Right lobe of liver (tissue), 6 donors: ENCODE data around the gene CACNA1B. TPM values are rescaled to one million over a fixed set of nuclear protein-coding genes. Genes with fewer than 3 reads are reported as not detected.

Source experiments
- ATAC-seq, 4 donors: fragments of 200-7000 bp; cut with Tn5 transposase; one replicate each; pipeline ENCODE4 v1.9.1; 2020; ENCODE audit warnings: mild to moderate bottlenecking in 4 of 4, moderate library complexity in 4 of 4
- DNase-seq, 3 donors: peaks; one replicate each; pipeline ENCODE4 v3.0.0-alpha.2; 2020
- H3K27ac ChIP-seq, 3 donors: fragments of 200-600 bp; one replicate each; pipeline ENCODE4 v1.8.0; 2022
- H3K27me3 ChIP-seq, 2 donors: fragments of 200-600 bp; one replicate each; pipeline ENCODE4 v1.8.0; 2022
- H3K36me3 ChIP-seq, 4 donors: fragments of 200-600 bp; sonication (generic) in 1 of 4; one replicate each; pipeline versions ENCODE4 v1.5.1 to v1.8.0; 2017 to 2022; ENCODE audit warnings: control low read depth in 1 of 4
- H3K4me1 ChIP-seq, 4 donors: fragments of 200-600 bp; sonication (generic) in 1 of 4; one replicate each; pipeline versions ENCODE4 v1.5.1 to v1.8.0; 2017 to 2022; ENCODE audit warnings: control low read depth in 1 of 4
- H3K4me3 ChIP-seq, 3 donors: fragments of 200-600 bp; one replicate each; pipeline ENCODE4 v1.8.0; 2022
- H3K9me3 ChIP-seq, 4 donors: fragments of 200-600 bp; sonication (generic) in 1 of 4; one replicate each; pipeline versions ENCODE4 v1.5.1 to v1.8.0; 2017 to 2022; ENCODE audit warnings: control low read depth in 1 of 4
- POLR2A ChIP-seq: fragments of 450-650 bp; IDR thresholded peaks from one replicate; pipeline ENCODE4 v1.6.1; 2017; ENCODE audit warnings: antibody characterized with exemption, mild to moderate bottlenecking
- WGBS: methylation state at CpG from one replicate; pipeline ENCODE4 v1.1.6; 2018; ENCODE audit warnings: low coverage, low lambda C conversion rate; ENCODE audit not compliant: insufficient coverage; ENCODE audit errors: missing lambda C conversion rate; 5-methylcytosine and 5-hydroxymethylcytosine counted together
- intact Hi-C, 2 donors: fragments of 100-400 bp; cut with DNase I; formaldehyde crosslinking; loops; one replicate each; pipeline versions ENCODE4 v1.11.2 to v1.14.1; 2022
- total RNA-seq, 6 experiments: library from RNA; depleted of rRNA in 2 of 6; stranded (reverse); fragments of >200 nt in 2 of 6; fragmentation: NEBNext Ultra II Directional in 3 of 6; extraction: Animal tissue kit (Norgen Biotek cat#: 25700) in 3 of 6; gene quantifications; one replicate each; pipeline versions ENCODE4 v1.1.0 to v1.2.4, GENCODE V29; 2016 to 2023
- TF ChIP-seq, protein P1 (sequence below), 4 donors: fragments of 200-600 bp in 3 of 4; fragments of 450-650 bp in 1 of 4; IDR thresholded peaks; one replicate each; pipeline versions ENCODE4 v1.5.1 to v1.8.0; 2016 to 2022; ENCODE audit warnings: antibody characterized with exemption in 4 of 4, mild to moderate bottlenecking in 2 of 4
- donor health status: DM: no; HTN: yes; CAD: no.
- donor health status: DM: no; HTN: no; CAD: no.
- donor health status: DM: no; HTN: no; CAD: no.
- donor health status: DM: no; HTN: yes; CAD: no.
- donor health status: DM: no; HTN: yes; CAD: no.

Gene CACNA1B
- total RNA-seq, 6 experiments from 2014 or later = not detected

DNA sequence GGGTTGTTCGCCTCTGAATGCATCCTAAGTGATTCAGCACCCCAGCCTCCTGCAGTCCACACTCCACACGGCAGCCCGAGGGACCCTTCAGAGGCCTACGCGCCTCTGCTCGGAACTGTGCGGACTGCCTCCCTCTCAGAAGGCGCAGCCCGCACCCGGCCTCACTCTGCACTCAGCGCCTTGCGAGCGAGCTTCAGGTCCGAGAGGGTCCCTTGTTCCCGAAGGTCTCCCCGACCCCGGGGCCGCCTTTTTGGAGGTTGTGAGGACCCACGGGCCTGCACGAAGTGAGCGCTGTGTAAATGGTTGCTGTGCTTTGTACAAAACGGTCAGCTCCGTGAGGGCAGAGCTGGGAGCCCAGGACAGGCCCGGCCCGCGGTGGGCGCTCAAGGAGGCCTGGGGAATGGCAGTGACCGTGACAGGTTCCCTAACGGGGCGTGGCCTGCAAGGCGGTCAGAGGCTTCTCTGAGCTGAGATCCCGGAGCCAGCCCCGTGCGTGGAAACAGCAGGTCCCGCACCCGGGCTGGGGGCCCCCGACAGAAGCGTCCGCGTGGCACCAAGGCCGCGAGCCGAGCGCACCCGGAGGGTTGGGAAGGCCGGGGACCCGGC lies 698 bp upstream of the CACNA1B start:
- Histone ChIP-seq H3K4me1 (no peaks in the 10 kb centered on the region), H3K27ac (no peak overlapping the region), H3K4me3 (no peak overlapping the region), H3K9me3 (no peaks in the 10 kb centered on the region), H3K27me3 (peaks cover 0 to 8% of the 10 kb centered on the region in 2 donors), H3K36me3 (no peaks in the 10 kb centered on the region)
- ATAC-seq (no peak), DNase-seq (no peak)
- WGBS = 74% methylated on average over 6 of the region's 47 CpGs
- TF ChIP-seq, protein P1, sequence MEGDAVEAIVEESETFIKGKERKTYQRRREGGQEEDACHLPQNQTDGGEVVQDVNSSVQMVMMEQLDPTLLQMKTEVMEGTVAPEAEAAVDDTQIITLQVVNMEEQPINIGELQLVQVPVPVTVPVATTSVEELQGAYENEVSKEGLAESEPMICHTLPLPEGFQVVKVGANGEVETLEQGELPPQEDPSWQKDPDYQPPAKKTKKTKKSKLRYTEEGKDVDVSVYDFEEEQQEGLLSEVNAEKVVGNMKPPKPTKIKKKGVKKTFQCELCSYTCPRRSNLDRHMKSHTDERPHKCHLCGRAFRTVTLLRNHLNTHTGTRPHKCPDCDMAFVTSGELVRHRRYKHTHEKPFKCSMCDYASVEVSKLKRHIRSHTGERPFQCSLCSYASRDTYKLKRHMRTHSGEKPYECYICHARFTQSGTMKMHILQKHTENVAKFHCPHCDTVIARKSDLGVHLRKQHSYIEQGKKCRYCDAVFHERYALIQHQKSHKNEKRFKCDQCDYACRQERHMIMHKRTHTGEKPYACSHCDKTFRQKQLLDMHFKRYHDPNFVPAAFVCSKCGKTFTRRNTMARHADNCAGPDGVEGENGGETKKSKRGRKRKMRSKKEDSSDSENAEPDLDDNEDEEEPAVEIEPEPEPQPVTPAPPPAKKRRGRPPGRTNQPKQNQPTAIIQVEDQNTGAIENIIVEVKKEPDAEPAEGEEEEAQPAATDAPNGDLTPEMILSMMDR (IDR thresholded peaks at IDR 0.05) = no peak
- no peak for TF ChIP-seq POLR2A
- intact Hi-C loops = no loop called here

DNA sequence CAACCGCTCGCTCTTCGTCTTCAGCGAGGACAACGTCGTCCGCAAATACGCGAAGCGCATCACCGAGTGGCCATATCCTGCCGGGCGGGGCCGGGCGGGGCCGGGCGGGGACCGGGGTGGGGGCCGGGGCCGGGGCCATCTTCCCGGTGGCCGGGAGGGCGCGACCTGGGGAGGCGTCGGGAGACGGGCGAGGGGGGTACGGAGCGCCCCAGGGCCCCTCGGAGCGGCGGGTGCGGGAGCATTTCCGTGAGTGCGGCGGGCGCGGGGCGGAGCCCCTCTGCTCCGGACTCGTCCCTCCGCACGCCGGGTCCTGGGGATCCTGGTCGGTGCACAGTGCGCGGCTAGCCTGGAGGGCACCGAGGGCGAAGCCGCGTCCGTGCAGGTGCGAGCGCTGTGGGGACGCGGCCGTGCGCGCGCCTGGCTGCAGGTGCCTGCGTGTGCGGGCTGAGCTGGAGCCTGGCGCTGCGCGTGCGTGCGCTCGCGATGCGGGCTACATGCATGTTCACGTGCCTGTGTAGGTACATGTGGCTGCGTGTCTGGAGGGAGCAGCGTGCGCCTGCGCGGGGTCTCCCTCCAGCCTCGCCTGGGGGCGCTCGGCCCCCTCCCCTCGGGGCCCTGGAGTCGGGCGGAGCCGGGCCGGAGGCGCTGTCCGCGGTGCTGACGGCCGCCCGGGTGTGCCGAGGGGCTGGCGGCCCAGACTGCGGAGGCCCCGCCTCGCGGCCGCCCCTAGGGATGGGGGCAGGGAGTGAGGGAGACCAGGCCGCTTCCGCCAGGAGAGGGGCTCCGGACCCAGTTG lies 762 bp downstream of the CACNA1B start:
- DNase-seq (no peak), ATAC-seq (peak in 2 of 4 donors; percentile 16 to 71)
- peaks cover 0 to 8% of the 10 kb centered on the region in 2 donors for H3K27me3 ChIP-seq
- peak overlapping the region in 1 of 3 donors; percentile 33 for H3K4me3 ChIP-seq
- no peaks in the 10 kb centered on the region for H3K36me3 ChIP-seq
- no peaks in the 10 kb centered on the region for H3K4me1 ChIP-seq
- no peak for TF ChIP-seq POLR2A
- TF ChIP-seq, protein P1 (IDR thresholded peaks at IDR 0.05) = no peak
- no peaks in the 10 kb centered on the region for H3K9me3 ChIP-seq
- H3K27ac ChIP-seq = no peak overlapping the region
- intact Hi-C loops = no loop called here
- WGBS = no CpG with 5 or more reads among the region's 101 CpGs

DNA sequence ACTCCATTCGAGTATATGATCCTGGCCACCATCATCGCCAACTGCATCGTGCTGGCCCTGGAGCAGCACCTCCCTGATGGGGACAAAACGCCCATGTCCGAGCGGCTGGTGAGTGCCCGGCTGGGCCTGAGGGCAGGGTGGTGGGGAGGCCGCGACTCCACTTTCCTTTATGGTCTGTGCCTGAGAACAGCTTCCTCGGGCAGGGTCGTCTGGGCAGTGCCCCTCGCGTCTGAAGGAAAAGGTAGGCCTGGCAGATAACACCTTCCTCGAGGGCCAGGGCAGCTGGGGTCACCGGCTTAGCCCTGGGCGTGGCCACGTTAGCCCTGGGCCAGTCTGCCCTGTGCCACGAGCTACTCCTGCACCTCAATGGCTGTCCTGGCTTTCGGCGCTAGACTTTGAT lies 1.5 kb downstream of the CACNA1B start:
- Histone ChIP-seq H3K27ac (no peak overlapping the region), H3K4me3 (no peak overlapping the region), H3K36me3 (no peaks in the 10 kb centered on the region), H3K4me1 (no peaks in the 10 kb centered on the region), H3K9me3 (no peaks in the 10 kb centered on the region), H3K27me3 (peaks cover 0 to 8% of the 10 kb centered on the region in 2 donors)
- ATAC-seq (no peak), DNase-seq (no peak)
- 52% methylated on average over 5 of the region's 20 CpGs for WGBS
- intact Hi-C loops = no loop called here
- no peak for TF ChIP-seq POLR2A
- TF ChIP-seq, protein P1 (IDR thresholded peaks at IDR 0.05) = no peak

DNA sequence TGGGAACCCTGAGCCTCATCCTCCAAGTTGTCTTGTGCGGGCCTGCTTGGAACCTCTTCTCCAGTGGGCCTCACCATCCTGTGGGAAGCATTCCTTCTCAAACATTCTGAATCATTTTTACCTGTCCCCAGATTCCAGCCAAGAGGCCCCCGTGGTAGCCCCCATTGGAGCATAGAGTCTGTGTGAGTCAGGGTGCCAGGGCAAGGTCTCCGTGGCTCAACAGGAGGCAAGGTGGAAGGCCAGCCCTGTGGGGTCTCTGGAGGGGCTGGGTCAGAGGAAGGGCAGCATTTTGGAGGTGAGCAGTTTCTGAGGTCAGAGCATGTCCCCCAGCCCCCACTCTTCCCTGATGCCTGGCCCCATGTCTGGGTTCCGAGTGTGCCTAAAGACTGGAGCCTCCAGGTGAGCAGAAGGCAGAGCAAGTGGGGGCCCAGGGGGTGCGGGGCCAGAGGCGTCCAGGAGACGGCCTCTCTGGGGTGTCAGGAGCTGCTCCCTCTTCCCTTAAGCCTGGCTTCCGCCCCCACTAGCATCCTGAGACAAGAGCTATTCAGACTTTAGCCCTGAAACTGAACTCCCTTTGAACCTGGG lies 2.1 kb downstream of the CACNA1B start:
- H3K27ac ChIP-seq = no peak overlapping the region
- ATAC-seq (no peak), DNase-seq (no peak)
- no peaks in the 10 kb centered on the region for H3K36me3 ChIP-seq
- H3K9me3 ChIP-seq = no peaks in the 10 kb centered on the region
- no CpG with 5 or more reads among the region's 8 CpGs for WGBS
- H3K4me3 ChIP-seq = no peak overlapping the region
- intact Hi-C loops = no loop called here
- peaks cover 0 to 8% of the 10 kb centered on the region in 2 donors for H3K27me3 ChIP-seq
- H3K4me1 ChIP-seq = no peaks in the 10 kb centered on the region
- TF ChIP-seq, protein P1 (IDR thresholded peaks at IDR 0.05) = no peak
- no peak for TF ChIP-seq POLR2A
